Spleen (tissue), 11 donors: Measurements from ENCODE around the gene SLC26A1. TPM values are rescaled to one million over a fixed set of nuclear protein-coding genes. Genes with fewer than 3 reads are reported as not detected.
A peak's percentile ranks its signal among the peaks of the same experiment; 100 is the strongest.

Experiments used
- DNase-seq: peaks from one replicate; pipeline ENCODE4 v3.0.0-alpha.2; 2020
- H3K27ac ChIP-seq, 8 donors: fragments of 200-600 bp; sonication (generic) in 7 of 8; 1 replicate in 4 of 8; 2 replicates in 4 of 8; pipeline versions ENCODE4 v1.5.0 to v1.8.0; 2016 to 2021; ENCODE audit warnings: inconsistent platforms in 4 of 8, mild to moderate bottlenecking in 4 of 8, moderate library complexity in 1 of 8
- H3K27me3 ChIP-seq, 7 donors: fragments of 200-600 bp; sonication (generic) in 6 of 7; replicated peaks in 1 of 7; 1 replicate in 4 of 7; 2 replicates in 3 of 7; pipeline versions ENCODE4 v1.5.0 to v1.8.0; 2016 to 2021; ENCODE audit warnings: inconsistent platforms in 3 of 7, mild to moderate bottlenecking in 1 of 7
- H3K36me3 ChIP-seq, 6 donors: fragments of 200-600 bp; sonication (generic) in 5 of 6; 1 replicate in 4 of 6; 2 replicates in 2 of 6; pipeline versions ENCODE4 v1.5.0 to v1.8.0; 2016 to 2021; ENCODE audit warnings: inconsistent platforms in 2 of 6
- H3K4me1 ChIP-seq, 6 donors: fragments of 200-600 bp; sonication (generic) in 5 of 6; 1 replicate in 3 of 6; 2 replicates in 3 of 6; pipeline versions ENCODE4 v1.5.0 to v1.8.0; 2016 to 2021; ENCODE audit warnings: inconsistent platforms in 3 of 6
- H3K4me3 ChIP-seq, 8 donors: fragments of 200-600 bp; sonication (generic) in 7 of 8; 1 replicate in 4 of 8; 2 replicates in 4 of 8; pipeline versions ENCODE4 v1.5.0 to v1.8.0; 2016 to 2021; ENCODE audit warnings: inconsistent platforms in 4 of 8, mild to moderate bottlenecking in 4 of 8, moderate library complexity in 2 of 8
- H3K9me3 ChIP-seq, 8 donors: fragments of 200-600 bp; sonication (generic) in 7 of 8; 1 replicate in 4 of 8; 2 replicates in 4 of 8; pipeline versions ENCODE4 v1.5.0 to v1.8.0; 2016 to 2021; ENCODE audit warnings: inconsistent platforms in 4 of 8
- POLR2A ChIP-seq, 3 donors: fragments of 450-650 bp; IDR thresholded peaks; one replicate each; pipeline ENCODE4 v1.5.1; 2017; ENCODE audit warnings: antibody characterized with exemption in 3 of 3, mild to moderate bottlenecking in 1 of 3
- POLR2AphosphoS5 ChIP-seq, 3 donors: sonication (generic); formaldehyde crosslinking; IDR thresholded peaks; one replicate each; pipeline ENCODE4 v1.5.1; 2017; ENCODE audit warnings: antibody characterized with exemption in 3 of 3
- WGBS, 5 donors: extraction: QIAGEN DNeasy Blood & Tissue Kit in 3 of 5; methylation state at CpG; one replicate each; pipeline versions ENCODE4 v1.1.5 to v1.1.7; 2013 to 2018; 5-methylcytosine and 5-hydroxymethylcytosine counted together
- intact Hi-C: fragments of 100-400 bp; cut with DNase I; formaldehyde crosslinking; loops from one replicate; pipeline ENCODE4 v1.15.0; 2023; ENCODE audit warnings: low total_unique reads
- polyA plus RNA-seq, 3 donors: library from polyadenylated mRNA; stranded (reverse); fragments of 200-250 nt; gene quantifications; one replicate each; pipeline ENCODE4 v1.2.1, GENCODE V29; 2013
- total RNA-seq, 7 donors: library from RNA; depleted of rRNA in 3 of 7; stranded (reverse); fragments of >200 nt in 3 of 7; fragmentation: NEBNext Ultra II Directional in 4 of 7; extraction: Animal tissue kit (Norgen Biotek cat#: 25700) in 4 of 7; gene quantifications; one replicate each; pipeline versions ENCODE4 v1.1.0 to v1.2.1, GENCODE V29; 2016 to 2021
- TF ChIP-seq, protein P1 (sequence below), 11 experiments: fragments of 200-600 bp in 7 of 11; fragments of 450-650 bp in 4 of 11; sonication (generic) in 4 of 11; IDR thresholded peaks in 8 of 11; conservative IDR thresholded peaks in 3 of 11; 1 replicate in 7 of 11; 2 replicates in 4 of 11; pipeline versions ENCODE4 v1.4.0 to v1.8.0; 2016 to 2021; ENCODE audit warnings: antibody characterized with exemption in 11 of 11, inconsistent platforms in 4 of 11, mild to moderate bottlenecking in 1 of 11
- donor health status: healthy with polysubstance abuse.
- donor health status: DM: no; HTN: no; CAD: no; lungs with moderate emphysema.
- donor health status: DM: no; HTN: no; CAD: no.
- donor health status: Bipolar disorder and iron deficiency.
- donor health status: healthy.
- donor health status: DM: no; HTN: no; CAD: no.
- donor health status: DM: yes; HTN: yes; CAD: no.

SLC26A1 gene
- total and polyA plus RNA-seq, 10 donors, result 0.07 to 0.68 (median 0.24) TPM; not detected in 1

DNA sequence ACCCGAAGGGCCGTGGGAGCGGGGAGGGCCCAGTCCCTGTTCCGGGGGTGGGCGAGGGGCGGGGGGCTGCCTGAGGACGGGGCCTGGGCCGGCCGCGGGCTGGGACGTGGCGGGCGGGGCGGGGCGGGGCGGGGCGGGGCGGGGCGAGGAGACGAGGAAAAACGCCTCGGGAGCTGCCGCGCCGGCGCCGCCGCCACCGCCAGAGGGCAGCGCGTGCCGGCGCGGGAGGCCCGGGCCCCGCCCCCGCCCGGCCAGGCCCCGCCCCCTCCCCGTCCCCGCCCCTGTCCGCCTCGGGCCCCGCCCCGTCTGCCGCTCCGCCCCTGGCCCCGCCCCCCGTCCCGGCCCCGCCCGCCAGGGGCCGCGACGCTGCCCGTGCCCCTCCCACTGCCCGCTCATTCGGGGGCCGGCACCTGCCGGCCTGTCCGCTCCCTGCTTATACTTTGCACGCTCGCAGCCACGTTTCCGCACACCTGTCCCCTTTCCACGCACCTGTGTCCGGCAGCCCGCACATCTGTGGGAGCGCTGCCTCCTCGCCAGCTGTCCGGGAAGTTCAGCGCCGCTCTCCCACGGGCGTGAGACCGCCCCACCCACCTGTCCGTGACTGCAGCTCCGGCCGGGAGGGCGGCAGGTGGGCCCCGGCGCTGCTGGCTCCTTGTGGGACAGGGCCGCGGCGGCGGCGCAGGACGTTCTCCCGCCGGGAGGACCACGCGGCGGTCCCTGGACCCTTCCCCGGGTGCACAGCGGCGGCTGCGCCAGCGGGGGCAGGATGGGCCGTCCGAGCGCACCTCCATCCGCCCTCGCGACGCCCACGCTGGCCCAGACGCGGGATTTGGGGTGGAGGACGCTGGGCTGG lies 16.6 kb upstream of the SLC26A1 start:
- Histone ChIP-seq H3K9me3 (peaks cover 0 to 7% (median 0%) of the 10 kb centered on the region in 8 donors), H3K27ac (peak overlapping the region; percentile 22 to 92 (median 78)), H3K27me3 (peaks cover 0 to 70% (median 25%) of the 10 kb centered on the region in 7 donors), H3K4me3 (peak overlapping the region; percentile 61 to 91 (median 78)), H3K36me3 (no peaks in the 10 kb centered on the region), H3K4me1 (peaks cover 8 to 54% (median 48%) of the 10 kb centered on the region in 6 donors)
- intact Hi-C loops, result no loop called here
- peak; percentile 95 for DNase-seq
- WGBS, 5 donors, result 1% methylated on average over 41 to 109 of the region's 109 CpGs
- TF ChIP-seq POLR2AphosphoS5 (IDR thresholded peaks at IDR 0.05) (peak; percentile 72 to 80 (median 75)), POLR2A (IDR thresholded peaks at IDR 0.05) (no peak)
- TF ChIP-seq, protein P1, sequence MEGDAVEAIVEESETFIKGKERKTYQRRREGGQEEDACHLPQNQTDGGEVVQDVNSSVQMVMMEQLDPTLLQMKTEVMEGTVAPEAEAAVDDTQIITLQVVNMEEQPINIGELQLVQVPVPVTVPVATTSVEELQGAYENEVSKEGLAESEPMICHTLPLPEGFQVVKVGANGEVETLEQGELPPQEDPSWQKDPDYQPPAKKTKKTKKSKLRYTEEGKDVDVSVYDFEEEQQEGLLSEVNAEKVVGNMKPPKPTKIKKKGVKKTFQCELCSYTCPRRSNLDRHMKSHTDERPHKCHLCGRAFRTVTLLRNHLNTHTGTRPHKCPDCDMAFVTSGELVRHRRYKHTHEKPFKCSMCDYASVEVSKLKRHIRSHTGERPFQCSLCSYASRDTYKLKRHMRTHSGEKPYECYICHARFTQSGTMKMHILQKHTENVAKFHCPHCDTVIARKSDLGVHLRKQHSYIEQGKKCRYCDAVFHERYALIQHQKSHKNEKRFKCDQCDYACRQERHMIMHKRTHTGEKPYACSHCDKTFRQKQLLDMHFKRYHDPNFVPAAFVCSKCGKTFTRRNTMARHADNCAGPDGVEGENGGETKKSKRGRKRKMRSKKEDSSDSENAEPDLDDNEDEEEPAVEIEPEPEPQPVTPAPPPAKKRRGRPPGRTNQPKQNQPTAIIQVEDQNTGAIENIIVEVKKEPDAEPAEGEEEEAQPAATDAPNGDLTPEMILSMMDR (IDR thresholded peaks at IDR 0.05 in 8 of 11, conservative IDR thresholded peaks at IDR 0.05 in 3 of 11), result peak in 7 of 11 experiments; percentile 21 to 50 (median 36)

GRCh38 chr4:1008840-1009541 lies 15.8 kb upstream of the SLC26A1 start:
- Histone ChIP-seq H3K27me3 (peaks cover 0 to 78% (median 33%) of the 10 kb centered on the region in 7 donors), H3K4me3 (peak overlapping the region; percentile 39 to 91 (median 58))
- intact Hi-C loops, result no loop called here

DNA sequence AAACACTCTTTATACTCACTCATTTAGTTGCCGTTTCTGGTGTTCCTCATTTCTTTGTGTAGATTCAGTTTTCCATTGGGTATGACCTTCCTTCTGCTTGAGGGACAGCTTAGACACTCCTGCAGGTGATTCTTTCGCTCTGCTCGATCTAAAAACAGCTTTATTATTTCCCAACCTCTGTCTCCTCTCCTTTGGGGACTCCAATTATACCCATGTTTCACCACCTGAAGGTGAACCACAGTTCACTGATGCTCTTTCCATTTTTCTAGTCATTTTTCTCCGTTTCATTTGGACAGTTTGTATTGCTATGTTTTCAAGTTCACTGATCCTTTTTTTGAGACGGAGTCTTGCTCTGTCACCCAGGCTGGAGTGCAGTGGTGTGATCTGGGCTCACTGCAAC lies 13.7 kb upstream of the SLC26A1 start:
- TF ChIP-seq, protein P1 (IDR thresholded peaks at IDR 0.05 in 8 of 11, conservative IDR thresholded peaks at IDR 0.05 in 3 of 11), result no peak
- TF ChIP-seq POLR2AphosphoS5 (IDR thresholded peaks at IDR 0.05) (no peak), POLR2A (IDR thresholded peaks at IDR 0.05) (no peak)
- H3K36me3 ChIP-seq, result no peaks in the 10 kb centered on the region
- peaks cover 15 to 47% (median 40%) of the 10 kb centered on the region in 6 donors for H3K4me1 ChIP-seq
- no peak for DNase-seq
- no peak overlapping the region for H3K27ac ChIP-seq
- peaks cover 0 to 7% (median 0%) of the 10 kb centered on the region in 8 donors for H3K9me3 ChIP-seq
- H3K4me3 ChIP-seq, result no peak overlapping the region
- intact Hi-C loops, result no loop called here
- peaks cover 11 to 85% (median 54%) of the 10 kb centered on the region in 7 donors for H3K27me3 ChIP-seq
- WGBS, 5 donors, result 82 to 91% (median 85%) methylated on average over 5 of the region's 5 CpGs

More at GRCh38 chr4:1008840-1009541, 15.8 kb upstream of the SLC26A1 start:
- peak in 1 of 3 donors; percentile 37 for TF ChIP-seq POLR2AphosphoS5 (IDR thresholded peaks at IDR 0.05)
- TF ChIP-seq, protein P1 (IDR thresholded peaks at IDR 0.05 in 8 of 11, conservative IDR thresholded peaks at IDR 0.05 in 3 of 11), result no peak
- H3K36me3 ChIP-seq, result no peaks in the 10 kb centered on the region
- peaks cover 0 to 7% (median 0%) of the 10 kb centered on the region in 8 donors for H3K9me3 ChIP-seq
- H3K27ac ChIP-seq, result peak overlapping the region in 4 of 8 donors; percentile 53 to 79 (median 63)
- 3 to 5% (median 4%) methylated on average over 20 to 36 of the region's 36 CpGs for WGBS, 5 donors
- peak; percentile 93 for DNase-seq
- H3K4me1 ChIP-seq, result peaks cover 8 to 47% (median 41%) of the 10 kb centered on the region in 6 donors
